Measurements from ENCODE around the gene BFSP1. TPM values are rescaled to one million over a fixed set of nuclear protein-coding genes. Genes with fewer than 3 reads are reported as not detected.

Gene BFSP1
- total RNA-seq, 4 donors from 2014 or later: 1.5 to 5.1 (median 3.1) TPM

DNA sequence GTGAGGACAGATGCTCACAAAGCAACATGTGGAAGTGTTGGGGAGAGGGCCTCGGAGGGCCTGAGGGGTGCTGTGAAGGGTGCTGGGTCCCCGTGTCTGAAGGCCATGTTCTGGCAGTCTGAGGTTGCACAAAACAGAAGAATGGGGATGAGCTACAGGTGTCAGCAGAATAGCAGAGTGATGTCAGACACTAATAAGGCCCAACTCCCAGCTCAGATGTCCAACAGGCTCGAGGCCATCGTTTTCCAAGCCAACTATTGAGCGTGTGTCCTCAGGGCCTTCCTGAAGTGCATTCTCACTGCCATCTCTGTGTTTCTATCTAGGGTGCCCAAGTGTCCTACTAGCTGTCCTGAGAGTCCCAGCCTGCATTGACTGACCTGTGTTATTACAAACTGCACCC is 7.9 kb downstream of the BFSP1 start:
- Histone ChIP-seq H3K27ac (no peak overlapping the region), H3K27me3 (no peaks in the 10 kb centered on the region), H3K9me3 (no peaks in the 10 kb centered on the region), H3K4me1 (no peaks in the 10 kb centered on the region), H3K4me3 (no peak overlapping the region), H3K36me3 (no peaks in the 10 kb centered on the region)
- TF ChIP-seq, protein P1, sequence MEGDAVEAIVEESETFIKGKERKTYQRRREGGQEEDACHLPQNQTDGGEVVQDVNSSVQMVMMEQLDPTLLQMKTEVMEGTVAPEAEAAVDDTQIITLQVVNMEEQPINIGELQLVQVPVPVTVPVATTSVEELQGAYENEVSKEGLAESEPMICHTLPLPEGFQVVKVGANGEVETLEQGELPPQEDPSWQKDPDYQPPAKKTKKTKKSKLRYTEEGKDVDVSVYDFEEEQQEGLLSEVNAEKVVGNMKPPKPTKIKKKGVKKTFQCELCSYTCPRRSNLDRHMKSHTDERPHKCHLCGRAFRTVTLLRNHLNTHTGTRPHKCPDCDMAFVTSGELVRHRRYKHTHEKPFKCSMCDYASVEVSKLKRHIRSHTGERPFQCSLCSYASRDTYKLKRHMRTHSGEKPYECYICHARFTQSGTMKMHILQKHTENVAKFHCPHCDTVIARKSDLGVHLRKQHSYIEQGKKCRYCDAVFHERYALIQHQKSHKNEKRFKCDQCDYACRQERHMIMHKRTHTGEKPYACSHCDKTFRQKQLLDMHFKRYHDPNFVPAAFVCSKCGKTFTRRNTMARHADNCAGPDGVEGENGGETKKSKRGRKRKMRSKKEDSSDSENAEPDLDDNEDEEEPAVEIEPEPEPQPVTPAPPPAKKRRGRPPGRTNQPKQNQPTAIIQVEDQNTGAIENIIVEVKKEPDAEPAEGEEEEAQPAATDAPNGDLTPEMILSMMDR (IDR thresholded peaks at IDR 0.05): no peak
- no peak for TF ChIP-seq POLR2A (IDR thresholded peaks at IDR 0.05)
- no peak for DNase-seq
- intact Hi-C loops (cut with DNase I; ENCODE audit: low total_unique reads): no loop called here

DNA sequence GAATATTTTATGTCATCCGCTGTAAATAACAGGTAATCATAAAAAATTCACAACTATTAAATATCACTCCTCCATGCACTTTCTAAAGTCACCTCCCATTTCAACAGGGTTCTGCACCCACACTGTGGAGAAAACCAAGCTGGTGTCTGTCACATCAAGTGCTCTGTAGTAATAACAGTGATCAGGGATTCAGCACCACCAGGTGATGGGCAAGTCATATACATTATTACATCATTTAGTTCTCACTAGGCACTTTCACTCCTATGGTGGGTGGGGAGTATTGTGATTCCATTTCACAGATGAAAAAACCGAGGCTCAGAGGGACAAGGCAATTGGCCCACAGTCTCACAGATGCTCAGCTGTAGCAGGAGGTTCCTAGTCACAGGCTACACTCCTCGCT is 8.7 kb downstream of the BFSP1 start:
- H3K27ac ChIP-seq: no peak overlapping the region
- no peaks in the 10 kb centered on the region for H3K4me1 ChIP-seq
- DNase-seq: no peak
- TF ChIP-seq, protein P1 (IDR thresholded peaks at IDR 0.05): no peak
- TF ChIP-seq POLR2A (IDR thresholded peaks at IDR 0.05): no peak
- H3K4me3 ChIP-seq: no peak overlapping the region
- no peaks in the 10 kb centered on the region for H3K36me3 ChIP-seq
- H3K27me3 ChIP-seq: no peaks in the 10 kb centered on the region
- H3K9me3 ChIP-seq: no peaks in the 10 kb centered on the region
- intact Hi-C loops (cut with DNase I; ENCODE audit: low total_unique reads): no loop called here

DNA sequence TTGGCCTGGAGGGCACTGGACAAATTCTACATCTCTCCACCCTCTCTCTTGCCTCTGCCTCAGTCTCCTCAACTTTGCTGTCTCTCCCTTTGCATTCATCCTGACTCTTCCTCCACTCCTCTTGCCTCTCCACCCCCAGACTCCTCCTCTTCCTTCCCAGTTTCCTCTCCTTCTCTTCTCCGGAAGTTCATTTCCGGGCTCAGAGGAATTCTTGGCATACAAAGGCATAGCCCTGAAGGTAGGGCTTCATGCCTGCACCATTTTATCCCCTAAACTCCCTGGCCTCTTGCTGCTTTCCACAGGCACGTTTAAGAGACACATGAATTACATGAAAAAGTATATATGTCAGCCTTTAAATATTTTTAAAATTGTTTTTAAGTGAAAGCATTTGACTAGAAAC is 10.6 kb downstream of the BFSP1 start:
- no peaks in the 10 kb centered on the region for H3K4me1 ChIP-seq
- TF ChIP-seq, protein P1 (IDR thresholded peaks at IDR 0.05): no peak
- TF ChIP-seq POLR2A (IDR thresholded peaks at IDR 0.05): no peak
- H3K27ac ChIP-seq: no peak overlapping the region
- H3K27me3 ChIP-seq: no peaks in the 10 kb centered on the region
- no peaks in the 10 kb centered on the region for H3K9me3 ChIP-seq
- H3K4me3 ChIP-seq: no peak overlapping the region
- H3K36me3 ChIP-seq: no peaks in the 10 kb centered on the region
- no peak for DNase-seq
- intact Hi-C loops (cut with DNase I; ENCODE audit: low total_unique reads): no loop called here

DNA sequence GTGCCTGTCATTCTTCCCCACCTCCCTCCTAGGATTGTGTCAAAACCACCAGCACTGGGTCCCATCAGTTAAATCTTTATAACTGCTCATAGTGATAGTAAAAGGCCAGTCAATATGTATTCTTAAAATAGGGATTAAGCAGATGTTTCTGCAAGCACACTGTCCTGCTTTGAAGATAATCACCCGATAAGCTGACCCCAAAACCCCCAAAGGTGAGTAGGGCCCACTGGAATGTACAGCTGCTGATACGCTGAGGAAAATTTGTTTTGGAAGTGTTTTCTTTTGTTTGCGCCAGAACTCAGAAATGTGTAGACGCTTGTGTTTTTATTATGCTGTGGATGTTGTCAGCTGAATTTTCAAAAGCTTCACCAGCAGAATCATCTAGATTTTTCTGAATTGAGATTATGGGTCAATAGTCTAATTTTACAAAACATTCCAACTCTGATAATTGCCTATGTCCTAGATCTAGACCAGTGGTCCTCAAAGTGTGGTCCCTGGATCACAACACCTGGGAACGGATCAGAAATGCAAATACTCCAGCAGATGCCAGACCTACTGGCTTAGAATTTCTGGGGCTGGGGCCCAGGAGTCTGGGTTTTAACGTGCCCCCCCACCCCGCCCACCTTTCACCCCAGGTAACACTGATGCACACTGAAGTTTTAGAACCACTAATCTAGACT is 11.4 kb downstream of the BFSP1 start:
- Histone ChIP-seq H3K36me3 (no peaks in the 10 kb centered on the region), H3K4me1 (no peaks in the 10 kb centered on the region), H3K9me3 (no peaks in the 10 kb centered on the region), H3K27ac (no peak overlapping the region), H3K4me3 (no peak overlapping the region), H3K27me3 (no peaks in the 10 kb centered on the region)
- no peak for DNase-seq
- intact Hi-C loops (cut with DNase I; ENCODE audit: low total_unique reads): no loop called here
- no peak for TF ChIP-seq POLR2A (IDR thresholded peaks at IDR 0.05)
- TF ChIP-seq, protein P1 (IDR thresholded peaks at IDR 0.05): no peak

DNA sequence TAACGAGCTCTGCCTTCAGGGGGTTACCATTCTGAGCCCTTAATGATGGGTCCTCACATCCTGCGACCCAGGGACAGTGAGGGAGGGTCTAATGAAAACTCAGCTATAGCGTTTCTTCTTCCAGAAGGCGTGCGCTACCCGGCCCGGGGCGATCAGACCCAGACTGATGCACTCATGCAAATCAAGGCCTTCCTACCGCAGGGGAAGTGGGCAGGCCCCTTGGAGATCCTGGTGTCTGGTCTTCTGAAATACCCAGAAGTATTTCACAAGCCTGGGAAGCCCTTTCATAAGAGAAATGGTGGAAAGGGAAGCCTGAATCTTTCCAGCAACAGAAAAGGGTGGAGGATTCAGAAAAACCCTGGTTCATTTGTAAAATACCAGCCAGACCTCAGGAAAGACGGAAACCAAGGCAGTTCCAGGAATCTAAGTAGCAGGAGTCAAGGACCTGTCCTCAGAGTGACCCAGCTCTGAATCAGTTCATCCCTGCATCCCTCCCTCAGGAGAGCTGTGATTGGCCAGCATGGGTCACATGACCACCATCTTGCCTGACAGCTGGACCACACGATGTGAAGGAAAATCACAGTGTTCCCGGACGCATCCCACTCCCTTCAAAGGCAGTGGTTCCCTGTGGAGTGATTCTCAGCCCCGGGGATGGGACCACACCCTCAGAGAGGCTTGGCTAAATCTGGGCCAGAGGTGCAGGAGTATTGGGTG is 12.7 kb downstream of the BFSP1 start:
- intact Hi-C loops (cut with DNase I; ENCODE audit: low total_unique reads): no loop called here
- no peaks in the 10 kb centered on the region for H3K36me3 ChIP-seq
- no peak overlapping the region for H3K27ac ChIP-seq
- no peak overlapping the region for H3K4me3 ChIP-seq
- DNase-seq: no peak
- TF ChIP-seq, protein P1 (IDR thresholded peaks at IDR 0.05): no peak
- no peak for TF ChIP-seq POLR2A (IDR thresholded peaks at IDR 0.05)
- H3K9me3 ChIP-seq: no peaks in the 10 kb centered on the region
- no peaks in the 10 kb centered on the region for H3K4me1 ChIP-seq
- no peaks in the 10 kb centered on the region for H3K27me3 ChIP-seq
